ENCODE results near the gene TP53BP1.

The TP53BP1 gene

GRCh38 chr15:43463998-43464397 is 29.0 kb downstream of the TP53BP1 start:
- Histone ChIP-seq H3K9me3 (ENCODE audit: severe bottlenecking) (no peaks in the 10 kb centered on the region), H3K27ac (ENCODE audit: poor library complexity, severe bottlenecking) (no peak overlapping the region), H3K27me3 (ENCODE audit: insufficient read depth, poor library complexity, severe bottlenecking) (no peaks in the 10 kb centered on the region), H3K4me1 (ENCODE audit: insufficient read depth, poor library complexity, severe bottlenecking) (peaks cover 8% of the 10 kb centered on the region), H3K36me3 (ENCODE audit: low read depth) (peaks cover 85% of the 10 kb centered on the region), H3K4me3 (ENCODE audit: severe bottlenecking) (no peak overlapping the region)
- no peak for DNase-seq (ENCODE audit: low spot score)
- TF ChIP-seq CTCF (IDR thresholded peaks at IDR 0.05; ENCODE audit: poor library complexity, severe bottlenecking): no peak
- ATAC-seq (ENCODE audit: low read depth): no peak

DNA sequence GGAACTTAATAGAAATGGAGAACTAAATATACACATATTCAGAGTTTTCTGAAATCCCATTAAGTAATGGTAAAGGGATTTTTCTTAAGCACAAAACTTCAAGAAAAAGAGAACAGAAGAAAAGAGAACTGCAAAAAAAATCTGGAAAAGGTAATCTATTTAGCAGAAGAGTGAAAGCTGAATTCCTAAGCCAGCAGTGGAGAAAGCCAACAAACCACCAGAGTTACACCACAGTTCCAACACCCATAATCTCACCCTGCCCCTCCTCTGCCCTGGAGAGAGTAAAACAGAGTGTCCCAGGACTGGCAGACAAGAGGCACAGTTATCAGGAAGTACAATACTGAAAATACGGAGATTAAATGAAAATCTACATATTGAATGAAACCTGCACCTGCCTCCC is 29.4 kb downstream of the TP53BP1 start:
- Histone ChIP-seq H3K4me1 (ENCODE audit: insufficient read depth, poor library complexity, severe bottlenecking) (peaks cover 8% of the 10 kb centered on the region), H3K27ac (ENCODE audit: poor library complexity, severe bottlenecking) (no peak overlapping the region), H3K27me3 (ENCODE audit: insufficient read depth, poor library complexity, severe bottlenecking) (no peaks in the 10 kb centered on the region), H3K4me3 (ENCODE audit: severe bottlenecking) (no peak overlapping the region), H3K9me3 (ENCODE audit: severe bottlenecking) (no peaks in the 10 kb centered on the region), H3K36me3 (ENCODE audit: low read depth) (peaks cover 82% of the 10 kb centered on the region)
- TF ChIP-seq CTCF (IDR thresholded peaks at IDR 0.05; ENCODE audit: poor library complexity, severe bottlenecking): no peak
- ATAC-seq (ENCODE audit: low read depth) (no peak), DNase-seq (ENCODE audit: low spot score) (no peak)

- DNase-seq (ENCODE audit: low spot score): no peak
- no peaks in the 10 kb centered on the region for H3K9me3 ChIP-seq (ENCODE audit: severe bottlenecking)
- H3K4me3 ChIP-seq (ENCODE audit: severe bottlenecking): no peak overlapping the region
- H3K4me1 ChIP-seq (ENCODE audit: insufficient read depth, poor library complexity, severe bottlenecking): no peaks in the 10 kb centered on the region
- no peak for TF ChIP-seq CTCF (IDR thresholded peaks at IDR 0.05; ENCODE audit: poor library complexity, severe bottlenecking)
- H3K36me3 ChIP-seq (ENCODE audit: low read depth): peaks cover 75% of the 10 kb centered on the region
- no peaks in the 10 kb centered on the region for H3K27me3 ChIP-seq (ENCODE audit: insufficient read depth, poor library complexity, severe bottlenecking)
- ATAC-seq (ENCODE audit: low read depth): no peak
- H3K27ac ChIP-seq (ENCODE audit: poor library complexity, severe bottlenecking): no peak overlapping the region
These were observed 43.0 kb downstream of the TP53BP1 start for GRCh38 chr15:43449981-43450380.

GRCh38 chr15:43446344-43446743 is 46.6 kb downstream of the TP53BP1 start:
- DNase-seq (ENCODE audit: low spot score): no peak
- H3K36me3 ChIP-seq (ENCODE audit: low read depth): peaks cover 58% of the 10 kb centered on the region
- no peak for ATAC-seq (ENCODE audit: low read depth)

More at GRCh38 chr15:43446344-43446743, 46.6 kb downstream of the TP53BP1 start:
- TF ChIP-seq CTCF (IDR thresholded peaks at IDR 0.05; ENCODE audit: poor library complexity, severe bottlenecking): no peak
- Histone ChIP-seq H3K4me3 (ENCODE audit: severe bottlenecking) (no peak overlapping the region), H3K27me3 (ENCODE audit: insufficient read depth, poor library complexity, severe bottlenecking) (no peaks in the 10 kb centered on the region), H3K27ac (ENCODE audit: poor library complexity, severe bottlenecking) (no peak overlapping the region), H3K9me3 (ENCODE audit: severe bottlenecking) (no peaks in the 10 kb centered on the region), H3K4me1 (ENCODE audit: insufficient read depth, poor library complexity, severe bottlenecking) (peaks cover 4% of the 10 kb centered on the region)

Data from RWPE2 (cell line).